Heart left ventricle (tissue), 16 donors: ENCODE results near the gene KCNA2. TPM values are rescaled to one million over a fixed set of nuclear protein-coding genes. Genes with fewer than 3 reads are reported as not detected.

Experiments
- ATAC-seq, 4 donors: fragments of 200-7000 bp; cut with Tn5 transposase; one replicate each; pipeline ENCODE4 v1.9.1; 2020 to 2022; ENCODE audit warnings: moderate library complexity in 4 of 4, mild to moderate bottlenecking in 3 of 4, moderate number of reproducible peaks in 1 of 4
- DNase-seq, 5 donors: peaks; one replicate each; pipeline ENCODE4 v3.0.0-alpha.2; 2020
- H3K27ac ChIP-seq, 12 donors: fragments of 200-600 bp; sonication (generic) in 4 of 12; one replicate each; pipeline versions ENCODE4 v1.5.0 to v1.8.0; 2016 to 2022; ENCODE audit warnings: mild to moderate bottlenecking in 2 of 12
- H3K27me3 ChIP-seq, 9 donors: fragments of 200-600 bp; sonication (generic) in 2 of 9; one replicate each; pipeline versions ENCODE4 v1.5.1 to v1.8.0; 2016 to 2022; ENCODE audit warnings: mild to moderate bottlenecking in 3 of 9
- H3K36me3 ChIP-seq, 9 donors: fragments of 200-600 bp; sonication (generic) in 2 of 9; one replicate each; pipeline versions ENCODE4 v1.5.0 to v1.8.0; 2018 to 2022; ENCODE audit warnings: mild to moderate bottlenecking in 2 of 9
- H3K4me1 ChIP-seq, 12 donors: fragments of 200-600 bp; sonication (generic) in 4 of 12; one replicate each; pipeline versions ENCODE4 v1.5.0 to v1.8.0; 2016 to 2022; ENCODE audit warnings: mild to moderate bottlenecking in 3 of 12
- H3K4me3 ChIP-seq, 12 donors: fragments of 200-600 bp; sonication (generic) in 4 of 12; one replicate each; pipeline versions ENCODE4 v1.5.0 to v1.8.0; 2017 to 2022; ENCODE audit warnings: mild to moderate bottlenecking in 9 of 12, moderate library complexity in 4 of 12
- H3K9me3 ChIP-seq, 12 donors: fragments of 200-600 bp; sonication (generic) in 4 of 12; one replicate each; pipeline versions ENCODE4 v1.5.0 to v1.8.0; 2016 to 2022; ENCODE audit warnings: mild to moderate bottlenecking in 1 of 12
- POLR2A ChIP-seq, 2 donors: fragments of 450-650 bp; IDR thresholded peaks; one replicate each; pipeline ENCODE4 v1.6.1; 2017; ENCODE audit warnings: antibody characterized with exemption in 2 of 2, mild to moderate bottlenecking in 2 of 2, moderate library complexity in 2 of 2
- WGBS, 4 donors: extraction: QIAGEN DNeasy Blood & Tissue Kit in 2 of 4; methylation state at CpG; one replicate each; pipeline versions ENCODE4 v1.1.5 to v1.1.7; 2013 to 2018; 5-methylcytosine and 5-hydroxymethylcytosine counted together
- intact Hi-C, 10 donors: fragments of 100-400 bp; cut with DNase I; formaldehyde crosslinking; loops; one replicate each; pipeline versions ENCODE4 v1.11.1 to v1.14.2; 2022
- long read RNA-seq, 3 donors: library from polyadenylated mRNA; unstranded; transcript quantifications; one replicate each; pipeline ENCODE4 v2.0.0, GENCODE V29; 2020 to 2021
- polyA plus RNA-seq, 2 donors: library from polyadenylated mRNA; stranded (reverse); fragments of 200-250 nt; gene quantifications; one replicate each; pipeline ENCODE4 v1.2.3, GENCODE V29; 2013
- total RNA-seq, 9 donors: library from RNA; depleted of rRNA in 2 of 9; stranded (reverse); fragments of >200 nt in 2 of 9; fragmentation: NEBNext Ultra II Directional in 3 of 9; extraction: Animal tissue kit (Norgen Biotek cat#: 25700) in 3 of 9; gene quantifications; one replicate each; pipeline versions ENCODE4 v1.1.0 to v1.2.4, GENCODE V29; 2016 to 2023
- TF ChIP-seq, protein P1 (sequence below), 12 donors: fragments of 200-600 bp; sonication (generic) in 4 of 12; IDR thresholded peaks; one replicate each; pipeline versions ENCODE4 v1.5.0 to v1.8.0; 2018 to 2022; ENCODE audit warnings: antibody characterized with exemption in 12 of 12, mild to moderate bottlenecking in 5 of 12
- donor health status: ischemic (EF 13 %, LVEDD 7.1; RV severe dilation, severe dysfunction).
- donor health status: healthy with polysubstance abuse.
- donor health status: DM: no; HTN: yes; CAD: no.
- donor health status: DM: no; HTN: no; CAD: no.
- donor health status: ischemic (EF 25% LVEDD 6.9; RV normal size, moderate dysfunction).
- donor health status: ischemic (EF 25% LVEDD 5.7; RV mildly dilated, moderate dysfunction).
- donor health status: healthy.
- donor health status: DM: yes; HTN: yes; CAD: no.
- donor health status: ischemic (EF 35%, LVEDD 5.7; RV mildly dilated, moderate dysfunction).
- donor health status: nonischemic (EF 11% LVEDD 7.7; RV severe dilation, severe dysfunction).
- donor health status: DM: yes; HTN: yes; CAD: no.
- donor health status: PGD.
- donor health status: ischemic (EF 29% LVEDD 5.4; RV normal size, mild dysfunction).
- donor health status: nonischemic (EF 23%, LVEDD 6.1; RV moderate dilation, normal function).

The KCNA2 gene
- total RNA-seq = 1 to 10 TPM in 4 of 9 donors, under 1 TPM in 5; 0.23 to 1.6 (median 0.82) TPM
- polyA plus RNA-seq = under 1 TPM; 0.08 to 0.19 TPM
- long read RNA-seq, donor 1 = 0 reads
- long read RNA-seq, donor 2 = 0 reads
- long read RNA-seq, donor 3, partial matches to known transcripts = 0 of 1 reads
- long read RNA-seq, donor 3, other reads (novel, unspliced or antisense) = 1 of 1 reads

DNA sequence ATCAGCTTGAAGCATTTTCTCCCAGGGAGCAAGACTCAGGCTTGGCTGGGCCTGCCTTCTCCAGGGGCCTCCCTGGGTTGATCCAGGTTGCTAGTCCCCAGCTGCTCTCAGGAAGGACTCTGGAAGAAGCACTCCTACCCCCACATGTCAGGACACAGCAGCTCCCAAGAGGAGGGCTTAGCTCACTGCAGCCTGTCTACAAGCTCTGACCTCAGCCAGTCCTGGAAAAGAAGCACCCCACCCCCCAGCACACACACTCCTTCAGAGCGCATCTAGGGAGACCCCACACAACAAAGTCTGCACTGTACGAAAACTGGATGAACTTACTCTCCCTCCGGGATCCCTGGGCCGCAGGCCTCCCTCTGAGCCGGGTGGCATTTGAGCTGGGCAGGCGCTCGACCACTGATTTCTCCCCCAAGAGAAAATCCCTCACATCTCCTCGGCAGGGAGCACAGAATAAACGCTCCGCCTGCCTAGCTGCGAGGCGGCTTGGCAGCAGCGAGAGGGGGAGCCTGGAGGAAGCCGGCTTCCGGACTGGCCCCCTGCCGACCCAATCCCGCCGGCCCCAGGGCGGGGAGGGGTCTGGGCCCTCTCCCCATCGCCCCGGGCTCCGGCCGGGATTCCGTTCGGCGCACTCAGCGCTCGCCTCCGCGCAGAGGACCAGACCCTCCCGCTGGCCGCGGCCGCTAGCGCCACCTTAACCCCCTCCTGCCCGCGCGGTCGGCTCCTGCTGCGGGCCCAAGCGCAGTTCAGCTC lies at the start of gene KCNA2:
Gene KCNA2 (minus strand): TSS at position 458 of the 756 bp plus-strand sequence. CDS start 1,576 bp downstream, outside the sequence.
- Histone ChIP-seq H3K36me3 (no peaks in the 10 kb centered on the region), H3K27me3 (peaks cover 5 to 92% (median 32%) of the 10 kb centered on the region in 9 donors), H3K9me3 (no peaks in the 10 kb centered on the region), H3K27ac (peak within 1 kb of the TSS in 8 of 12 donors; percentile 25 to 70 (median 50)), H3K4me3 (peak within 1 kb of the TSS; percentile 45 to 73 (median 61)), H3K4me1 (peaks cover 0 to 31% (median 14%) of the 10 kb centered on the region in 12 donors)
- WGBS, 4 donors = 1% methylated on average over 32 to 41 of the region's 41 CpGs; no CpG with 5 or more reads in 1 of the 4 donors
- no peak for TF ChIP-seq POLR2A (IDR thresholded peaks at IDR 0.05)
- TF ChIP-seq, protein P1, sequence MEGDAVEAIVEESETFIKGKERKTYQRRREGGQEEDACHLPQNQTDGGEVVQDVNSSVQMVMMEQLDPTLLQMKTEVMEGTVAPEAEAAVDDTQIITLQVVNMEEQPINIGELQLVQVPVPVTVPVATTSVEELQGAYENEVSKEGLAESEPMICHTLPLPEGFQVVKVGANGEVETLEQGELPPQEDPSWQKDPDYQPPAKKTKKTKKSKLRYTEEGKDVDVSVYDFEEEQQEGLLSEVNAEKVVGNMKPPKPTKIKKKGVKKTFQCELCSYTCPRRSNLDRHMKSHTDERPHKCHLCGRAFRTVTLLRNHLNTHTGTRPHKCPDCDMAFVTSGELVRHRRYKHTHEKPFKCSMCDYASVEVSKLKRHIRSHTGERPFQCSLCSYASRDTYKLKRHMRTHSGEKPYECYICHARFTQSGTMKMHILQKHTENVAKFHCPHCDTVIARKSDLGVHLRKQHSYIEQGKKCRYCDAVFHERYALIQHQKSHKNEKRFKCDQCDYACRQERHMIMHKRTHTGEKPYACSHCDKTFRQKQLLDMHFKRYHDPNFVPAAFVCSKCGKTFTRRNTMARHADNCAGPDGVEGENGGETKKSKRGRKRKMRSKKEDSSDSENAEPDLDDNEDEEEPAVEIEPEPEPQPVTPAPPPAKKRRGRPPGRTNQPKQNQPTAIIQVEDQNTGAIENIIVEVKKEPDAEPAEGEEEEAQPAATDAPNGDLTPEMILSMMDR (IDR thresholded peaks at IDR 0.05) = no peak
- DNase-seq (peak; percentile 44 to 81 (median 50)), ATAC-seq (peak in 3 of 4 donors; percentile 72 to 81 (median 80))
- intact Hi-C loops = loop anchor here in 1 of 10 donors (5.0 kb wide), 1 partner anchor 49 kb away; no protein-coding TSS in a partner anchor

DNA sequence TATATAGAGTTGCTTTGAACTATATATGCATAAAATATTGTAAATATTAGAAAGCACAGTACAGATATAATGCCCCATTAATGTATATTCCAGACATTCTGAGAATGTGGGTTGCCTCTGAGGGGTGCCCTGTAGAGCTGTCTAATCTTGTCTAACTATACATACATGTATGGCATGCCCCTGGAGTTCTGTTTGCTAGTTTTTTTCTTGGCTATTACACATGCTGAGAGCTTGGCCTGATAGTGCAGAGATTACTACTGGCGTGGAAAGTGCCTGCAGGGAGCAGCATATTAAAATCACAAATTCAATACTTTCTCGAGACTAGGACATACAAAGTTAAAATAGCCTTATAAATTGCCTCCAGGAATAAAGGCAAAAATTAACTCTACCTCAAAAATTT lies 44.5 kb upstream of the KCNA2 start:
- 67 to 92% (median 75%) methylated on average over 2 of the region's 2 CpGs for WGBS, 4 donors
- no peak for DNase-seq
- Histone ChIP-seq H3K4me1 (peaks cover 0 to 33% (median 9%) of the 10 kb centered on the region in 12 donors), H3K27me3 (peaks cover 0 to 9% (median 0%) of the 10 kb centered on the region in 9 donors), H3K36me3 (no peaks in the 10 kb centered on the region), H3K4me3 (no peak overlapping the region), H3K27ac (no peak overlapping the region), H3K9me3 (no peaks in the 10 kb centered on the region)
- no peak for ATAC-seq
- intact Hi-C loops = no loop called here
- no peak for TF ChIP-seq POLR2A (IDR thresholded peaks at IDR 0.05)
- TF ChIP-seq, protein P1 (IDR thresholded peaks at IDR 0.05) = no peak

- DNase-seq (no peak), ATAC-seq (no peak)
- peaks cover 0 to 9% (median 0%) of the 10 kb centered on the region in 9 donors for H3K27me3 ChIP-seq
- no peaks in the 10 kb centered on the region for H3K36me3 ChIP-seq
- 72 to 82% (median 77%) methylated on average over 2 of the region's 2 CpGs for whole genome bisulfite sequencing, 4 donors
- intact Hi-C loops = no loop called here
- TF ChIP-seq POLR2A (IDR thresholded peaks at IDR 0.05) = no peak
- TF ChIP-seq, protein P1 (IDR thresholded peaks at IDR 0.05) = no peak
- peak overlapping the region in 1 of 12 donors; percentile 76 for H3K27ac ChIP-seq
- H3K4me1 ChIP-seq = peaks cover 0 to 55% (median 10%) of the 10 kb centered on the region in 12 donors
- H3K9me3 ChIP-seq = no peaks in the 10 kb centered on the region
- H3K4me3 ChIP-seq = no peak overlapping the region
These were observed 42.3 kb upstream of the KCNA2 start for GRCh38 chr1:110648417-110648816.
